Pancreas (tissue), 10 donors: Measurements from ENCODE around the gene ZNF267. TPM values are rescaled to one million over a fixed set of nuclear protein-coding genes. Genes with fewer than 3 reads are reported as not detected.
"Not testable (repeated sequence)": the region's sequence is repeated elsewhere in the genome, so short reads cannot be mapped to it uniquely, and the experiment has no call there.

ENCODE experiments used
- ATAC-seq, 4 donors: fragments of 200-7000 bp; cut with Tn5 transposase; one replicate each; pipeline versions ENCODE4 v1.8.0 to v1.9.1; 2020; ENCODE audit warnings: mild to moderate bottlenecking in 4 of 4, moderate library complexity in 4 of 4
- DNase-seq, 6 donors: peaks; one replicate each; pipeline ENCODE4 v3.0.0-alpha.2; 2020
- FAIRE-seq: peaks from 2 replicates; lab custom pipeline; 2012; peaks lifted over from hg19 to GRCh38; lab: Jason Lieb, UNC
- H3K27ac ChIP-seq, 4 donors: fragments of 200-600 bp; sonication (generic); 1 replicate in 3 of 4; 2 replicates in 1 of 4; pipeline versions ENCODE4 v1.5.0 to v1.8.0; 2020
- H3K27me3 ChIP-seq, 4 donors: fragments of 200-600 bp; one replicate each; pipeline ENCODE4 v1.8.0; 2021
- H3K36me3 ChIP-seq, 3 donors: fragments of 200-600 bp; sonication (generic) in 1 of 3; one replicate each; pipeline versions ENCODE4 v1.5.0 to v1.8.0; 2020 to 2021
- H3K4me1 ChIP-seq, 3 donors: fragments of 200-600 bp; one replicate each; pipeline ENCODE4 v1.8.0; 2021
- H3K4me3 ChIP-seq, 4 donors: fragments of 200-600 bp; sonication (generic) in 2 of 4; one replicate each; pipeline versions ENCODE4 v1.5.0 to v1.8.0; 2020 to 2021
- H3K9me3 ChIP-seq, 4 donors: fragments of 200-600 bp; one replicate each; pipeline ENCODE4 v1.8.0; 2021
- WGBS, 2 donors: extraction: QIAGEN DNeasy Blood & Tissue Kit; methylation state at CpG; one replicate each; pipeline ENCODE4 v1.1.7; 2013; 5-methylcytosine and 5-hydroxymethylcytosine counted together
- intact Hi-C, 3 donors: fragments of 100-400 bp; cut with DNase I; formaldehyde crosslinking; loops; one replicate each; pipeline versions ENCODE4 v1.11.1 to v1.14.2; 2022
- polyA plus RNA-seq, 2 donors: library from polyadenylated mRNA; stranded (reverse); fragments of 200-250 nt; gene quantifications; one replicate each; pipeline ENCODE4 v1.2.3, GENCODE V29; 2013
- total RNA-seq, 6 donors: library from RNA; stranded (reverse); fragmentation: NEBNext Ultra II Directional in 4 of 6; extraction: Animal tissue kit (Norgen Biotek cat#: 25700) in 4 of 6; gene quantifications; one replicate each; pipeline versions ENCODE4 v1.2.1 to v1.2.4, GENCODE V29; 2021 to 2023
- TF ChIP-seq, protein P1 (sequence below), 4 donors: fragments of 200-600 bp; sonication (generic) in 3 of 4; IDR thresholded peaks; one replicate each; pipeline versions ENCODE4 v1.5.0 to v1.8.0; 2021; ENCODE audit warnings: antibody characterized with exemption in 4 of 4
- donor health status: healthy with polysubstance abuse.
- donor health status: DM: no; HTN: no; CAD: no; lungs with moderate emphysema.
- donor health status: DM: no; HTN: no; CAD: no.
- donor health status: control.
- donor health status: control.
- donor health status: Bipolar disorder and iron deficiency.
- donor health status: DM: yes; HTN: yes; CAD: no.
- donor health status: DM: no; HTN: no; CAD: no.
- donor health status: DM: no; HTN: no; CAD: no.
- donor health status: DM: yes; HTN: yes; CAD: no.

Gene ZNF267
- total and polyA plus RNA-seq, 8 donors, result 1.2 to 13.8 (median 5.1) TPM

DNA sequence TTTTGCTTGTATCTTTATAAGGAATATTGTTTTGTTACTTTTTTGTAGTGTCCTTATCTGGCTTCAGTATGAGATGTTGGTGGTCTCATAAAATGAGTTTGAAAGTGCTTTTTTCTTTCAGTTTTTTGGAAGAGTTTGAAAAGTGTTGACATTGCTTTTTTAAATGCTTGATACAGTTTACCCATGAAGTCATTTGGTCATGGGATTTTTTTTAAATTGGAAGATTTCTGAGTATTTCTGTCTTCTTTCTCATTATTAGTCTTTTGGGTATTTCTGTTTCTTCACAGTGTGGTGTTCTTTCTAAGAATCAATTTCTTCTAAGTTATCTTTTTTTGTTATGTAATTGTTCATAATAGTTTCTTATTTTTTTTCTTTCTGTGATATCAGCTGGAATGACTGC lies 15.1 kb downstream of the ZNF267 start:
- H3K36me3 ChIP-seq, result peaks cover 0 to 43% (median 0%) of the 10 kb centered on the region in 3 donors
- TF ChIP-seq, protein P1, sequence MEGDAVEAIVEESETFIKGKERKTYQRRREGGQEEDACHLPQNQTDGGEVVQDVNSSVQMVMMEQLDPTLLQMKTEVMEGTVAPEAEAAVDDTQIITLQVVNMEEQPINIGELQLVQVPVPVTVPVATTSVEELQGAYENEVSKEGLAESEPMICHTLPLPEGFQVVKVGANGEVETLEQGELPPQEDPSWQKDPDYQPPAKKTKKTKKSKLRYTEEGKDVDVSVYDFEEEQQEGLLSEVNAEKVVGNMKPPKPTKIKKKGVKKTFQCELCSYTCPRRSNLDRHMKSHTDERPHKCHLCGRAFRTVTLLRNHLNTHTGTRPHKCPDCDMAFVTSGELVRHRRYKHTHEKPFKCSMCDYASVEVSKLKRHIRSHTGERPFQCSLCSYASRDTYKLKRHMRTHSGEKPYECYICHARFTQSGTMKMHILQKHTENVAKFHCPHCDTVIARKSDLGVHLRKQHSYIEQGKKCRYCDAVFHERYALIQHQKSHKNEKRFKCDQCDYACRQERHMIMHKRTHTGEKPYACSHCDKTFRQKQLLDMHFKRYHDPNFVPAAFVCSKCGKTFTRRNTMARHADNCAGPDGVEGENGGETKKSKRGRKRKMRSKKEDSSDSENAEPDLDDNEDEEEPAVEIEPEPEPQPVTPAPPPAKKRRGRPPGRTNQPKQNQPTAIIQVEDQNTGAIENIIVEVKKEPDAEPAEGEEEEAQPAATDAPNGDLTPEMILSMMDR (IDR thresholded peaks at IDR 0.05), result no peak
- DNase-seq, result no peak
- H3K27ac ChIP-seq, result no peak overlapping the region
- H3K4me1 ChIP-seq, result no peaks in the 10 kb centered on the region
- no peaks in the 10 kb centered on the region for H3K27me3 ChIP-seq
- FAIRE-seq, result no peak
- no peaks in the 10 kb centered on the region for H3K9me3 ChIP-seq
- no peak for ATAC-seq
- H3K4me3 ChIP-seq, result no peak overlapping the region
- intact Hi-C loops, result no loop called here

DNA sequence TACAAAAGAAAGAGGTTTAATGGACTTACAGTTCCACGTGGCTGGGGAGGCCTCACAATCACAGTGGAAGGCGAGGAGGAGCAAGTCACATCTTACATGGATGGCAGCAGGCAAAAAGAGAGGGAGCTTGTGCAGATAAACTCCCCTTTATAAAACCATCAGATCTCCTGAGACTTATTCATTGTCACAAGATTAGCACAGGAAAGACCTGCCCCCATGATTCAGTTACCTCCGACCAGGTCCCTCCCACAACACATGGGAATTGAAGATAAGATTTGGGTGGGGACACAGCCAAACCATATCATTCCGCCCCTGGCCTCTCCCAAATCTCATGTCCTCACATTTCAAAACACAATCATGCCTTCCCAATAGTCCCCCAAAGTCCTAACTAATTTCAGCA lies 18.5 kb downstream of the ZNF267 start:
- DNase-seq, H3K27me3 ChIP-seq, intact Hi-C loops, H3K9me3 ChIP-seq, H3K4me1 ChIP-seq, H3K27ac ChIP-seq, FAIRE-seq, H3K4me3 ChIP-seq, ATAC-seq: not testable (repeated sequence)
- peaks cover 5 to 43% (median 9%) of the 10 kb centered on the region in 3 donors for H3K36me3 ChIP-seq
- 96 to 99% methylated on average over 4 of the region's 4 CpGs for WGBS, 2 donors

DNA sequence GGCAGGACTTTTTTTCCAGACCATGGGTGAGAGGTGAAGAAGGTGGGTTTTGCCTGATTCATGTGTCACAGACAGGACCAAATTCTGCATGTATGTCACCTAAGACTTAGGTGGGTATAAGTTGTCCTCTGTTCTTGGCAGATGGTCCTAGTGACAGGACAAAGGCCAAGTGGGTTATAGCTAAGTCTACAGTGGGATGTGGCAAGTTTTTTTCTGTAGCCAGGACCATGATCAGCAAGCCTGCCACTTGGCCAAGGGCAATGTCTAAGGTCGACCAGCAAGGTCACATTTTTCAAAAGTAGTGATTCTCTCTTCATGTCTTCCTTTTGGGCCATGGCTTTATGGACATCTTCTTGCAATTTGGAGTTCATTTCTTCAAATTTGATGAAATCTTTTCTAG lies 20.2 kb downstream of the ZNF267 start:
- Histone ChIP-seq H3K36me3 (peaks cover 5 to 44% (median 9%) of the 10 kb centered on the region in 3 donors), H3K4me1 (no peaks in the 10 kb centered on the region), H3K27me3 (no peaks in the 10 kb centered on the region), H3K4me3 (no peak overlapping the region), H3K9me3 (peaks cover 0 to 6% (median 0%) of the 10 kb centered on the region in 4 donors), H3K27ac (no peak overlapping the region)
- TF ChIP-seq, protein P1 (IDR thresholded peaks at IDR 0.05), result no peak
- intact Hi-C loops, result no loop called here
- WGBS, 2 donors, result 93 to 95% methylated on average over 1 of the region's 1 CpG
- no peak for FAIRE-seq
- DNase-seq, result no peak
- ATAC-seq, result no peak

DNA sequence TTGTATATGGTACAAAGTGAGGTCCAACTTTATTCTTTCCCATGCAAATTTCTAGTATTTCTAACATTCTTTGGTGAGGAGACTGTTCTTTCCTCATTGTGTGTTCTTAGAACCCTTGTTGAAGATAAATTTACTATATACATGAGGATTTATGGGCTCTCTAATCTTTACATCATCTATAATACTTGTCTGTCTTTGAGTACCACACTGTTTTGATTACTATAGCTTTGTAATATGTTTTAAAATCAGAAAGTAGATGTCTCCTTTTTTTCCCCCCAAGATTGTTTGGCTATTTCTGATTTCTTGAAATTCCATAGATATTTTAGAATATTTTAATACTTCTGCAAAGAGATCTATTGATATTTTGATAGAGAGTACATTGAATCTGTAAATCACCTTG lies 23.7 kb downstream of the ZNF267 start:
- no peak for ATAC-seq
- DNase-seq, result no peak
- H3K9me3 ChIP-seq, result peaks cover 0 to 6% (median 0%) of the 10 kb centered on the region in 4 donors
- H3K4me1 ChIP-seq, result no peaks in the 10 kb centered on the region
- peaks cover 5 to 34% (median 9%) of the 10 kb centered on the region in 3 donors for H3K36me3 ChIP-seq
- no peaks in the 10 kb centered on the region for H3K27me3 ChIP-seq
- intact Hi-C loops, result no loop called here
- H3K27ac ChIP-seq, result no peak overlapping the region
- TF ChIP-seq, protein P1 (IDR thresholded peaks at IDR 0.05), result no peak
- no peak overlapping the region for H3K4me3 ChIP-seq
- FAIRE-seq, result no peak

DNA sequence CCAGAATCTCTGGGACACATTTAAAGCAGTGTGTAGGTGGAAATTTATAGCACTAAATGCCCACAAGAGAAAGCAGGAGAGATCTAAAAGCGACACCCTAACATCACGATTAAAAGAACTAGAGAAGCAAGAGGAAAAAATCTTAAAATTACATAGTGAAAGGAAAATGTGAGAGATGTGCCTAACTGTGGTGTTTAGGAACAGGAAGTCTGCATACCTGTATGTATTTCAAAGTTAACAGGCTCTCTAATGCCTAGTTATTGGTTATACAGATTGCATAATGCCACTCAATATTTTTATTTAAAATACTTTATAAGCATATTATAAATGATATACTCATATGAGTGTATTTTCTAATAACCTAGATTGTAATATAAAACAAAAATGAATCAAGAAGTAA lies 25.9 kb downstream of the ZNF267 start:
- H3K27me3 ChIP-seq, result no peaks in the 10 kb centered on the region
- ATAC-seq (no peak), FAIRE-seq (no peak), DNase-seq (no peak)
- TF ChIP-seq, protein P1 (IDR thresholded peaks at IDR 0.05), result no peak
- 93 to 98% methylated on average over 2 of the region's 2 CpGs for WGBS, 2 donors
- H3K36me3 ChIP-seq, result peaks cover 5 to 18% (median 9%) of the 10 kb centered on the region in 3 donors
- no peak overlapping the region for H3K27ac ChIP-seq
- intact Hi-C loops, result no loop called here
- H3K4me3 ChIP-seq, result no peak overlapping the region
- H3K4me1 ChIP-seq, result no peaks in the 10 kb centered on the region
- peaks cover 0 to 6% (median 0%) of the 10 kb centered on the region in 4 donors for H3K9me3 ChIP-seq

DNA sequence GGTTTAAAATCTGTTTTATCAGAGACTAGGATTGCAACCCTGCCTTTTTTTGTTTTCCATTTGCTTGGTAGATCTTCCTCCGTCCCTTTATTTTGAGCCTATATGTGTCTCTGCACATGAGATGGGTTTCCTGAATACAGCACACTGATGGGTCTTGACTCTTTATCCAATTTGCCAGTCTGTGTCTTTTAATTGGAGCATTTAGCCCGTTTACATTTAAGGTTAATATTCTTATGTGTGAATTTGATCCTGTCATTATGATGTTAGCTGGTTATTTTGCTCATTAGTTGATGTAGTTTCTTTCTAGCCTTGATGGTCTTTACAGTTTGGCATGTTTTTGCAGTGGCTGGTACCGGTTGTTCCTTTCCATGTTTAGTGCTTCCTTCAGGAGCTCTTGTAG lies 31.0 kb downstream of the ZNF267 start:
- H3K4me1 ChIP-seq, H3K9me3 ChIP-seq, H3K4me3 ChIP-seq, intact Hi-C loops, FAIRE-seq, ATAC-seq, H3K27me3 ChIP-seq, DNase-seq, H3K27ac ChIP-seq: not testable (repeated sequence)
- WGBS, 2 donors, result 88 to 95% methylated on average over 3 of the region's 3 CpGs
- H3K36me3 ChIP-seq, result peaks cover 0 to 11% (median 0%) of the 10 kb centered on the region in 3 donors
